Islet precursor cell (in vitro differentiated cells): ENCODE results near the gene PTBP1.
A peak's percentile ranks its signal among the peaks of the same experiment; 100 is the strongest.

Experiments
- DNase-seq: peaks from one replicate; pipeline ENCODE4 v3.0.0-alpha.2; 2018

Gene PTBP1

GRCh38 chr19:796692-797527, at the start of gene PTBP1:
Gene PTBP1, plus strand, starts transcription at chr19:797452. Its CDS starts 46 bp downstream, at chr19:797498.
- peak; percentile 100 for DNase-seq

- DNase-seq = no peak
These were observed 49.0 kb upstream of the PTBP1 start for GRCh38 chr19:748274-748598.

GRCh38 chr19:749811-750210, 47.4 kb upstream of the PTBP1 start:
- no peak for DNase-seq

GRCh38 chr19:750640-751423, 46.4 kb upstream of the PTBP1 start, which contains the start of gene MISP:
Gene MISP, plus strand, starts transcription at chr19:751112. Its CDS starts 5,835 bp downstream, at chr19:756947.
- no peak for DNase-seq

- DNase-seq = peak; percentile 88
These were observed 45.5 kb upstream of the PTBP1 start for GRCh38 chr19:751501-752341.

- DNase-seq = peak; percentile 88
These were observed 44.4 kb upstream of the PTBP1 start for GRCh38 chr19:752652-753517.

- no peak for DNase-seq
These were observed 42.7 kb upstream of the PTBP1 start for GRCh38 chr19:754530-754929.

GRCh38 chr19:755063-755462, 42.2 kb upstream of the PTBP1 start:
- DNase-seq = no peak

GRCh38 chr19:756236-756635, 41.0 kb upstream of the PTBP1 start:
- peak; percentile 69 for DNase-seq

- no peak for DNase-seq
These were observed 40.2 kb upstream of the PTBP1 start for GRCh38 chr19:756821-757688.

- no peak for DNase-seq
These were observed 39.2 kb upstream of the PTBP1 start for GRCh38 chr19:757811-758668.

- no peak for DNase-seq
These were observed 34.1 kb upstream of the PTBP1 start for GRCh38 chr19:763181-763580.

GRCh38 chr19:763869-764268, 33.4 kb upstream of the PTBP1 start:
- DNase-seq = no peak

GRCh38 chr19:764301-764700, 33.0 kb upstream of the PTBP1 start:
- DNase-seq = no peak

GRCh38 chr19:765179-765738, 32.0 kb upstream of the PTBP1 start:
- DNase-seq = no peak

GRCh38 chr19:768424-768823, 28.8 kb upstream of the PTBP1 start:
- DNase-seq = peak; percentile 92

GRCh38 chr19:769616-770015, 27.6 kb upstream of the PTBP1 start:
- DNase-seq = no peak

GRCh38 chr19:771332-771785, 25.9 kb upstream of the PTBP1 start:
- no peak for DNase-seq

- no peak for DNase-seq
These were observed 25.2 kb upstream of the PTBP1 start for GRCh38 chr19:772063-772462.
